MM.1S (cell line): ENCODE data around the gene SMOC2.

Experiments used
- DNase-seq: peaks from one replicate; pipeline ENCODE4 v3.0.0-alpha.2; 2015
- H2AFZ ChIP-seq: fragments of 300-600 bp; sonication (generic); 2 replicates; pipeline ENCODE4 v1.6.0; 2016; ENCODE audit warnings: antibody characterized with exemption, low read length
- H3F3A ChIP-seq: fragments of 300-600 bp; sonication (generic); 2 replicates; pipeline ENCODE4 v1.6.1; 2016; ENCODE audit warnings: mild to moderate bottlenecking, antibody characterized with exemption, low read length, moderate library complexity, mixed read lengths; ENCODE audit not compliant: insufficient read depth
- H3K27ac ChIP-seq: fragments of 300-600 bp; sonication (generic); 2 replicates; pipeline ENCODE4 v1.5.1; 2016; ENCODE audit warnings: mild to moderate bottlenecking, low read length
- H3K27me3 ChIP-seq: fragments of 300-600 bp; sonication (generic); replicated peaks from 2 replicates; pipeline ENCODE4 v1.6.0; 2016; ENCODE audit warnings: low read length; ENCODE audit not compliant: insufficient read depth
- H3K36me3 ChIP-seq: fragments of 300-600 bp; sonication (generic); replicated peaks from 2 replicates; pipeline ENCODE4 v1.6.1; 2016; ENCODE audit warnings: mild to moderate bottlenecking, low read length, mixed read lengths; ENCODE audit not compliant: insufficient read depth
- H3K4me1 ChIP-seq: fragments of 300-600 bp; sonication (generic); 2 replicates; pipeline ENCODE4 v1.6.1; 2016; ENCODE audit warnings: low read length, mixed read lengths
- H3K4me2 ChIP-seq: fragments of 300-600 bp; sonication (generic); 2 replicates; pipeline ENCODE4 v1.6.0; 2016; ENCODE audit warnings: low read depth, low read length
- H3K4me3 ChIP-seq: fragments of 300-600 bp; sonication (generic); 2 replicates; pipeline ENCODE4 v1.5.1; 2016; ENCODE audit warnings: low read length, mixed read lengths
- H3K79me2 ChIP-seq: fragments of 300-600 bp; sonication (generic); 2 replicates; pipeline ENCODE4 v1.6.1; 2016; ENCODE audit warnings: mixed run types, low read length, mixed read lengths
- H3K9ac ChIP-seq: fragments of 300-600 bp; sonication (generic); 2 replicates; pipeline ENCODE4 v1.6.1; 2016; ENCODE audit warnings: low read length, mixed read lengths
- H3K9me2 ChIP-seq: fragments of 300-600 bp; sonication (generic); replicated peaks from 2 replicates; pipeline ENCODE4 v1.6.1; 2016; ENCODE audit warnings: mild to moderate bottlenecking, low read length, mixed read lengths; ENCODE audit not compliant: insufficient read depth
- H3K9me3 ChIP-seq: fragments of 300-600 bp; sonication (generic); replicated peaks from 2 replicates; pipeline ENCODE4 v1.6.1; 2016; ENCODE audit warnings: mild to moderate bottlenecking, low read length, mixed read lengths; ENCODE audit not compliant: insufficient read depth
- H4K20me1 ChIP-seq: fragments of 300-600 bp; sonication (generic); 2 replicates; pipeline ENCODE4 v1.6.1; 2016; ENCODE audit warnings: mild to moderate bottlenecking, low read length, moderate library complexity, mixed read lengths; ENCODE audit not compliant: insufficient read depth
- CTCF ChIP-seq: fragments of 300-600 bp; sonication (generic); IDR thresholded peaks from 2 replicates; pipeline ENCODE4 v1.5.1; 2016; ENCODE audit warnings: antibody characterized with exemption, low read length, mixed read lengths
- EZH2 ChIP-seq: fragments of 300-600 bp; sonication (generic); optimal IDR thresholded peaks from 2 replicates; pipeline ENCODE3; 2017; ENCODE audit warnings: low read depth, mild to moderate bottlenecking, antibody characterized with exemption, low read length, mixed read lengths
- EZH2phosphoT487 ChIP-seq: fragments of 300-600 bp; sonication (generic); IDR thresholded peaks from 2 replicates; pipeline ENCODE4 v1.6.1; 2018; ENCODE audit warnings: antibody characterized with exemption, low read length

Gene SMOC2

GRCh38 chr6:168410035-168410434, 30.9 kb upstream of the SMOC2 start:
- no peak overlapping the region for H3K27ac ChIP-seq
- DNase-seq = no peak
- no peaks in the 10 kb centered on the region for H3K79me2 ChIP-seq
- TF ChIP-seq CTCF (no peak), EZH2 (no peak), EZH2phosphoT487 (no peak)
- H3F3A ChIP-seq = no peaks in the 10 kb centered on the region
- no peak overlapping the region for H3K4me2 ChIP-seq
- H3K9ac ChIP-seq = no peak overlapping the region
- H3K9me2 ChIP-seq = no peaks in the 10 kb centered on the region
- no peaks in the 10 kb centered on the region for H3K4me1 ChIP-seq
- H3K9me3 ChIP-seq = no peaks in the 10 kb centered on the region
- H3K27me3 ChIP-seq = no peaks in the 10 kb centered on the region
- H4K20me1 ChIP-seq = no peaks in the 10 kb centered on the region
- H2AFZ ChIP-seq = no peak overlapping the region
- no peak overlapping the region for H3K4me3 ChIP-seq
- no peaks in the 10 kb centered on the region for H3K36me3 ChIP-seq

DNA sequence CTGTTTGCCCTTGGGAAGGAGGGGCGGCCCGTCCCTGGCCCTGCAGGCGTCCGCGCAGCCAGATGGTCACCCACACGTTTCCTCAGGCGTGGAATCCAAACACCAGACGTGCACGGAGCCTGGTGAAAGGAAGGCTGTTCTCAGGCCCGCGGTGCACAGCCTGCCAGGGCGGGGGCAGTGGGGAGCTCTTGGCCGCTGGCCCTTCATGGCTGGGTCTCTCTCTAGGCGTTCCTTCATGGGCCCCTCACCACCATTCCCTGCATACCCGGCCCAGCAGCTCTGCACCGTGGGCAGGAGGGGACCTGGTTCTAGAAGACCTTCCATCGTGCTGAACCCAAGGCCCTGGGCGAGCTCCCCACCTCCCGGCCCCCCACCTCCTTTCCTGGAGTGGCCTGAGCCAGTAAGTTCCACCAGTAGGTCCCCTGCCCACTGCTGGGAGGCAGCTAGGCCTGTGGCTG, 30.4 kb upstream of the SMOC2 start:
- TF ChIP-seq EZH2phosphoT487 (no peak), CTCF (no peak), EZH2 (no peak)

GRCh38 chr6:168411130-168411529, 29.9 kb upstream of the SMOC2 start:
- Histone ChIP-seq H4K20me1 (no peaks in the 10 kb centered on the region), H3K9me2 (no peaks in the 10 kb centered on the region), H3K36me3 (no peaks in the 10 kb centered on the region), H3K79me2 (no peaks in the 10 kb centered on the region), H3K4me3 (no peak overlapping the region), H3K27me3 (no peaks in the 10 kb centered on the region), H3K4me1 (no peaks in the 10 kb centered on the region), H3F3A (no peaks in the 10 kb centered on the region), H3K9me3 (no peaks in the 10 kb centered on the region), H3K4me2 (no peak overlapping the region), H3K9ac (no peak overlapping the region), H3K27ac (no peak overlapping the region), H2AFZ (no peak overlapping the region)
- DNase-seq = no peak
- TF ChIP-seq EZH2 = no peak
- no peak for TF ChIP-seq EZH2phosphoT487
- no peak for TF ChIP-seq CTCF

More for the DNA sequence above, 30.4 kb upstream of the SMOC2 start:
- Histone ChIP-seq H4K20me1 (no peaks in the 10 kb centered on the region), H3K4me3 (no peak overlapping the region), H3K27ac (no peak overlapping the region), H3K9me3 (no peaks in the 10 kb centered on the region), H3K9me2 (no peaks in the 10 kb centered on the region), H3K36me3 (no peaks in the 10 kb centered on the region), H3F3A (no peaks in the 10 kb centered on the region), H3K4me1 (no peaks in the 10 kb centered on the region), H3K27me3 (no peaks in the 10 kb centered on the region), H3K4me2 (no peak overlapping the region), H3K79me2 (no peaks in the 10 kb centered on the region), H3K9ac (no peak overlapping the region), H2AFZ (no peak overlapping the region)
- no peak for DNase-seq

DNA sequence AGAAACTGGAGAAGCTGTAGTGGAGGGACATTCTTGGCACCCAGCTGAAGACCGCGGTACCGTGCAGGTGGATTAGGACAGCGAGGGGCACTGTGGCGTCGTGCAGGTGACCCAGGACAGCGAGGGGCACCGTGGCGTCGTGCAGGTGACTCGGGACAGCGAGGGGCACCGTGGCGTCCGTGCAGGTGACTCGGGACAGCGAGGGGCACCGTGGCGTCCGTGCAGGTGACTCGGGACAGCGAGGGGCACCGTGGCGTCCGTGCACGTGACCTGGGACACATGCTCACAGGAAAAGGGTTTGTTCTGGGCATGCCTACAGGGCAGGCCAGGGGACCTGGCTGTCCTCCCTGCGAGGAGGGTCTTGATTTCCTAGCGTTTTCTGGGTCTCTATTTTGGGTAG, 29.2 kb upstream of the SMOC2 start:
- Histone ChIP-seq H3K4me2 (no peak overlapping the region), H3K4me1 (no peaks in the 10 kb centered on the region), H3K27me3 (no peaks in the 10 kb centered on the region), H3F3A (no peaks in the 10 kb centered on the region), H3K27ac (no peak overlapping the region), H3K9me3 (no peaks in the 10 kb centered on the region), H3K79me2 (no peaks in the 10 kb centered on the region), H3K9ac (no peak overlapping the region), H4K20me1 (no peaks in the 10 kb centered on the region), H2AFZ (no peak overlapping the region), H3K36me3 (no peaks in the 10 kb centered on the region), H3K4me3 (no peak overlapping the region), H3K9me2 (no peaks in the 10 kb centered on the region)
- no peak for DNase-seq
- no peak for TF ChIP-seq CTCF
- TF ChIP-seq EZH2 = no peak
- TF ChIP-seq EZH2phosphoT487 = no peak
